Neural cell (in vitro differentiated cells): Measurements from ENCODE around the gene DPF3. TPM values are rescaled to one million over a fixed set of nuclear protein-coding genes. Genes with fewer than 3 reads are reported as not detected.

Experiments used
- H2AFZ ChIP-seq: fragments of 200-600, 300-800 bp; sonication (generic), shearing (Covaris generic); 2 replicates; pipeline ENCODE4 v1.6.0; 2014; ENCODE audit warnings: low read depth, mild to moderate bottlenecking, antibody characterized with exemption, low read length, moderate library complexity
- H3F3A ChIP-seq: fragments of 200-600 bp; shearing (Covaris generic); 2 replicates; pipeline ENCODE4 v1.6.1; 2016; ENCODE audit warnings: mild to moderate bottlenecking, moderate library complexity, mixed read lengths, antibody characterized with exemption, low read length; ENCODE audit not compliant: insufficient read depth, poor library complexity, severe bottlenecking
- H3K27ac ChIP-seq: fragments of 200-600, 300-800 bp; sonication (generic), shearing (Covaris generic); 2 replicates; pipeline ENCODE4 v1.5.1; 2014; ENCODE audit warnings: mild to moderate bottlenecking, low read length, moderate library complexity
- H3K27me3 ChIP-seq: fragments of 300-800, 200-600 bp; sonication (generic), shearing (Covaris generic); 2 replicates; pipeline ENCODE4 v1.6.0; 2014; ENCODE audit warnings: mild to moderate bottlenecking, low read depth, low read length, moderate library complexity; ENCODE audit not compliant: insufficient read depth
- H3K36me3 ChIP-seq: fragments of 300-800, 200-600 bp; sonication (generic), shearing (Covaris generic); 2 replicates; pipeline ENCODE4 v1.5.1; 2014; ENCODE audit warnings: mild to moderate bottlenecking, antibody characterized with exemption, low read length, moderate library complexity; ENCODE audit not compliant: insufficient read depth
- H3K4me2 ChIP-seq: fragments of 300-800, 200-600 bp; sonication (generic), shearing (Covaris generic); 2 replicates; pipeline ENCODE4 v1.6.0; 2014; ENCODE audit warnings: mild to moderate bottlenecking, low read length
- H3K4me3 ChIP-seq: fragments of 300-800, 200-600 bp; sonication (generic), shearing (Covaris generic); 2 replicates; pipeline ENCODE4 v1.5.1; 2014; ENCODE audit warnings: mild to moderate bottlenecking, low read length, moderate library complexity
- H3K79me2 ChIP-seq: fragments of 200-600 bp; shearing (Covaris generic); replicated peaks from 2 replicates; pipeline ENCODE4 v1.6.0; 2014; ENCODE audit warnings: mild to moderate bottlenecking, low read length, moderate library complexity; ENCODE audit not compliant: insufficient read depth
- H3K9ac ChIP-seq: fragments of 300-800, 200-600 bp; sonication (generic), shearing (Covaris generic); 2 replicates; pipeline ENCODE4 v1.6.1; 2016; ENCODE audit warnings: mild to moderate bottlenecking, low read length, mixed read lengths
- H3K9me2 ChIP-seq: fragments of 200-600 bp; shearing (Covaris generic); 2 replicates; pipeline ENCODE4 v1.6.1; 2016; ENCODE audit warnings: mild to moderate bottlenecking, low read length, mixed read lengths; ENCODE audit not compliant: insufficient read depth
- H3K9me3 ChIP-seq: fragments of 200-600, 300-800 bp; sonication (generic), shearing (Covaris generic); 2 replicates; pipeline ENCODE4 v1.6.1; 2016; ENCODE audit warnings: mild to moderate bottlenecking, mixed run types, low read length, moderate library complexity, mixed read lengths
- H4K20me1 ChIP-seq: fragments of 200-600 bp; shearing (Covaris generic); 2 replicates; pipeline ENCODE4 v1.6.1; 2016; ENCODE audit warnings: mild to moderate bottlenecking, mixed run types; ENCODE audit not compliant: insufficient read depth
- CTCF ChIP-seq: fragments of 450-650 bp; IDR thresholded peaks from 2 replicates; pipeline ENCODE4 v1.5.1; 2014; ENCODE audit warnings: antibody characterized with exemption, mild to moderate bottlenecking, moderate library complexity; ENCODE audit not compliant: poor library complexity, severe bottlenecking
- EP300 ChIP-seq: fragments of 450-650 bp; conservative IDR thresholded peaks from 2 replicates; pipeline ENCODE4 v1.6.1; 2014; ENCODE audit warnings: antibody characterized with exemption, mild to moderate bottlenecking, moderate library complexity; ENCODE audit not compliant: poor library complexity, severe bottlenecking
- EZH2 ChIP-seq: fragments of 200-600, 300-800 bp; shearing (Covaris generic), sonication (generic); IDR thresholded peaks from 2 replicates; pipeline ENCODE4 v1.6.1; 2014; ENCODE audit warnings: antibody characterized with exemption, low read length, borderline replicate concordance, mild to moderate bottlenecking; ENCODE audit not compliant: insufficient read depth, poor library complexity, severe bottlenecking
- MXI1 ChIP-seq: fragments of 450-650 bp; conservative IDR thresholded peaks from 2 replicates; pipeline ENCODE4 v1.6.1; 2014; ENCODE audit warnings: antibody characterized with exemption, mild to moderate bottlenecking; ENCODE audit not compliant: poor library complexity, severe bottlenecking
- POLR2AphosphoS5 ChIP-seq: IDR thresholded peaks from 2 replicates; pipeline ENCODE4 v1.6.1; 2012
- RAD21 ChIP-seq: fragments of 450-650 bp; conservative IDR thresholded peaks from 2 replicates; pipeline ENCODE4 v1.6.1; 2014; ENCODE audit warnings: antibody characterized with exemption, mild to moderate bottlenecking, moderate library complexity
- REST ChIP-seq: IDR thresholded peaks from 2 replicates; pipeline ENCODE4 v1.6.1; 2012; ENCODE audit warnings: borderline replicate concordance
- SMC3 ChIP-seq: fragments of 450-650 bp; conservative IDR thresholded peaks from 2 replicates; pipeline ENCODE4 v1.6.1; 2014; ENCODE audit warnings: antibody characterized with exemption, mild to moderate bottlenecking, moderate library complexity; ENCODE audit not compliant: poor library complexity
- TAF1 ChIP-seq: IDR thresholded peaks from 2 replicates; pipeline ENCODE4 v1.6.1; 2012; ENCODE audit warnings: low read depth
- polyA plus RNA-seq: library from polyadenylated mRNA; depleted of rRNA; stranded (reverse); fragments of >200 nt; gene quantifications from 2 replicates; pipeline ENCODE4 v1.2.3, GENCODE V29; 2014

Gene DPF3
- polyA plus RNA-seq, 1 donor from 2014 or later: 2.9 TPM

DNA sequence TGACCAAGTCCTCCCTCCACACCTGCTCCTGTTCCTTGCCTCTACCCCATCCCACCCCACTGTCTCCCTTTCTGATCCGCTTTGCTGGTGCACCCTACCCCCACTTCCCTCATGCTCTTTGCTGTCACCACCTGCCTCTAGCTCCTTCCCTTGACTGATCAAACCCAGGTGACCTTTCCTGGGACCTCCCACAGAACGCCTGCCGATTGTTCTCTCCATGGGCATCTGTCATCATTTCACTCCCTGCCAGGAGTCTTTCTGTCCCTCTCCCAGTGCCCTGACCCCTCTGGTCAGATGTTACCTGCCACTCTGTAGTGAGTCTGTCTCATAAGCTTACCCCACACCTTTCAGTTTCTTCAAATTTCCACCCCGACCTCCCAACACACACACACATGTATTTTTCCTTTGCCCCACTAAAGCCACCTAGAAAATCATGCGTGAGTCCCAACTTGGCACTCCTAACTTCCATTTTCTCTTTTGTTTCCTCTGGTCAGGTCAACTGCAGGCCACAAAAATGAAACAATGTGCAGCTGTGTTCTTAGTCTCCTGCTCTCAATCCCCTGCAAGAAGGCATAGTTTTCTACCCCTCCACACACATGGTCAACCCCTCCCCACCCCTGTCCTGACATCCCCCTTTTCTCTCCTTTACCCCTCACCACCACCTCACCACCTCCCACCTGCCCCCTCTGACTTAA, 229.8 kb downstream of the DPF3 start:
- Histone ChIP-seq H3K36me3 (no peaks in the 10 kb centered on the region), H3K27ac (no peak overlapping the region), H2AFZ (no peak overlapping the region), H3K27me3 (no peaks in the 10 kb centered on the region), H3K4me3 (no peak overlapping the region), H3K9me3 (no peaks in the 10 kb centered on the region), H3K4me2 (no peak overlapping the region), H3F3A (no peaks in the 10 kb centered on the region), H3K9me2 (no peaks in the 10 kb centered on the region), H3K79me2 (no peaks in the 10 kb centered on the region), H4K20me1 (no peaks in the 10 kb centered on the region), H3K9ac (no peak overlapping the region)
- TF ChIP-seq RAD21 (no peak), POLR2AphosphoS5 (no peak), MXI1 (no peak), SMC3 (no peak), REST (no peak), TAF1 (no peak), EP300 (no peak), CTCF (no peak), EZH2 (no peak)

DNA sequence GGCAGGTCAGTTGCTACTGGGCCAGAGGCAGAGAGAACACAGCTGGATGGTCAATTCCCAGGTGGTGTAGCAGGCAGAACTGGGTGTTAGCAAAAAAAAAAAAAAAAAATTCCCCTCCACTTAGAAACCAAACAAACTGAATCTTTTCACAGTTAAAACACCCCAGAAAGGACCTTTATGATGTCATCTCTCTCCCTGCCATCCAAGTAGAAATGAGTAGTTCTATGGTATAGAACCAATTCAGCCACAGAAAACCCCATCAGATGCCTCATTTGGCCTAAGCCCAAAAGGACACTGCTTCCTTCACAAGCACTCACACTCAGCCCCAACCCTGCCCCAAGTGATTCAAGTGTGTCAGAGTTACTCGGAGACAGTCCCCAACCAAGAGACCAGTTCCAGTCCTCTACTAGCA, 230.8 kb downstream of the DPF3 start:
- Histone ChIP-seq H3K9me3 (no peaks in the 10 kb centered on the region), H3K9me2 (no peaks in the 10 kb centered on the region), H2AFZ (no peak overlapping the region), H4K20me1 (no peaks in the 10 kb centered on the region), H3K4me3 (no peak overlapping the region), H3K79me2 (no peaks in the 10 kb centered on the region), H3K4me2 (no peak overlapping the region), H3K27me3 (no peaks in the 10 kb centered on the region), H3K27ac (no peak overlapping the region), H3K9ac (no peak overlapping the region), H3F3A (no peaks in the 10 kb centered on the region), H3K36me3 (no peaks in the 10 kb centered on the region)
- TF ChIP-seq RAD21: no peak
- no peak for TF ChIP-seq CTCF
- TF ChIP-seq EP300: no peak
- TF ChIP-seq REST: no peak
- no peak for TF ChIP-seq TAF1
- no peak for TF ChIP-seq EZH2
- TF ChIP-seq SMC3: no peak
- TF ChIP-seq POLR2AphosphoS5: no peak
- TF ChIP-seq MXI1: no peak
